Measurements from ENCODE around the gene MAGI1.
A peak's percentile ranks its signal among the peaks of the same experiment; 100 is the strongest.

MAGI1 gene

GRCh38 chr3:65350801-65351476 lies 687.8 kb downstream of the MAGI1 start:
- H3K79me2 ChIP-seq (ENCODE audit: control insufficient read depth, insufficient read depth, low read length): no peaks in the 10 kb centered on the region
- no peak overlapping the region for H2AK5ac ChIP-seq (ENCODE audit: low read length)
- no peak overlapping the region for H3K9ac ChIP-seq (ENCODE audit: low read length)
- H4K5ac ChIP-seq (ENCODE audit: low read length): no peak overlapping the region
- H2BK5ac ChIP-seq (ENCODE audit: low read length): no peak overlapping the region
- no peak overlapping the region for H3K27ac ChIP-seq (ENCODE audit: low read depth, low read length)
- H3K79me1 ChIP-seq (ENCODE audit: low read length): no peaks in the 10 kb centered on the region
- no peak overlapping the region for H2BK120ac ChIP-seq (ENCODE audit: low read depth, low read length)
- no peak overlapping the region for H4K8ac ChIP-seq (ENCODE audit: low read depth, low read length)
- H3K18ac ChIP-seq (ENCODE audit: low read length): no peak overlapping the region
- no peaks in the 10 kb centered on the region for H3K4me1 ChIP-seq (ENCODE audit: control insufficient read depth, low read depth, low read length)
- no peak overlapping the region for H3K23ac ChIP-seq (ENCODE audit: low read length)
- H3K4me3 ChIP-seq (ENCODE audit: low read length): no peak overlapping the region
- WGBS (ENCODE audit: extremely low coverage, insufficient coverage, low lambda C conversion rate): no CpG with 5 or more reads among the region's 5 CpGs
- H3K4me2 ChIP-seq (ENCODE audit: low read length): no peak overlapping the region
- H3K36me3 ChIP-seq (ENCODE audit: control insufficient read depth, insufficient read depth, low read length): no peaks in the 10 kb centered on the region
- DNase-seq: no peak
- no peak overlapping the region for H3K4ac ChIP-seq (ENCODE audit: low read depth, low read length)
- H2BK15ac ChIP-seq (replicated peaks; ENCODE audit: low read depth): no peak overlapping the region
- no peak overlapping the region for H3K56ac ChIP-seq (ENCODE audit: low read length)
- no peaks in the 10 kb centered on the region for H3K27me3 ChIP-seq (ENCODE audit: insufficient read depth, low read length, poor library complexity)

GRCh38 chr3:65348398-65348995 lies 690.2 kb downstream of the MAGI1 start:
- no peak overlapping the region for H3K4me2 ChIP-seq (ENCODE audit: low read length)
- no peak overlapping the region for H3K27ac ChIP-seq (ENCODE audit: low read depth, low read length)
- no peaks in the 10 kb centered on the region for H3K79me1 ChIP-seq (ENCODE audit: low read length)
- no peak overlapping the region for H3K23ac ChIP-seq (ENCODE audit: low read length)
- H3K36me3 ChIP-seq (ENCODE audit: control insufficient read depth, insufficient read depth, low read length): no peaks in the 10 kb centered on the region
- H3K79me2 ChIP-seq (ENCODE audit: control insufficient read depth, insufficient read depth, low read length): no peaks in the 10 kb centered on the region
- WGBS (ENCODE audit: extremely low coverage, insufficient coverage, low lambda C conversion rate): no CpG with 5 or more reads among the region's 8 CpGs
- no peak overlapping the region for H2BK120ac ChIP-seq (ENCODE audit: low read depth, low read length)
- no peak for DNase-seq
- no peak overlapping the region for H3K18ac ChIP-seq (ENCODE audit: low read length)
- H4K8ac ChIP-seq (ENCODE audit: low read depth, low read length): peak overlapping the region; percentile 65
- H2BK5ac ChIP-seq (ENCODE audit: low read length): no peak overlapping the region
- no peak overlapping the region for H3K4ac ChIP-seq (ENCODE audit: low read depth, low read length)
- H2AK5ac ChIP-seq (ENCODE audit: low read length): no peak overlapping the region
- H3K27me3 ChIP-seq (ENCODE audit: insufficient read depth, low read length, poor library complexity): no peaks in the 10 kb centered on the region
- no peak overlapping the region for H4K5ac ChIP-seq (ENCODE audit: low read length)
- H3K9ac ChIP-seq (ENCODE audit: low read length): no peak overlapping the region
- H3K4me3 ChIP-seq (ENCODE audit: low read length): no peak overlapping the region
- H3K4me1 ChIP-seq (ENCODE audit: control insufficient read depth, low read depth, low read length): peaks cover 4% of the 10 kb centered on the region
- no peak overlapping the region for H3K56ac ChIP-seq (ENCODE audit: low read length)
- no peak overlapping the region for H2BK15ac ChIP-seq (replicated peaks; ENCODE audit: low read depth)

GRCh38 chr3:65347166-65347565 lies 691.6 kb downstream of the MAGI1 start:
- Histone ChIP-seq H2BK120ac (ENCODE audit: low read depth, low read length) (no peak overlapping the region), H3K23ac (ENCODE audit: low read length) (no peak overlapping the region), H3K27ac (ENCODE audit: low read depth, low read length) (no peak overlapping the region), H3K4me2 (ENCODE audit: low read length) (no peak overlapping the region), H3K79me1 (ENCODE audit: low read length) (no peaks in the 10 kb centered on the region), H3K36me3 (ENCODE audit: control insufficient read depth, insufficient read depth, low read length) (no peaks in the 10 kb centered on the region), H3K4me3 (ENCODE audit: low read length) (no peak overlapping the region), H3K4me1 (ENCODE audit: control insufficient read depth, low read depth, low read length) (peaks cover 4% of the 10 kb centered on the region), H3K79me2 (ENCODE audit: control insufficient read depth, insufficient read depth, low read length) (no peaks in the 10 kb centered on the region), H3K9ac (ENCODE audit: low read length) (no peak overlapping the region), H3K56ac (ENCODE audit: low read length) (no peak overlapping the region), H3K18ac (ENCODE audit: low read length) (no peak overlapping the region), H2BK5ac (ENCODE audit: low read length) (no peak overlapping the region), H2BK15ac (replicated peaks; ENCODE audit: low read depth) (peak overlapping the region; percentile 41), H3K27me3 (ENCODE audit: insufficient read depth, low read length, poor library complexity) (no peaks in the 10 kb centered on the region), H4K5ac (ENCODE audit: low read length) (no peak overlapping the region), H2AK5ac (ENCODE audit: low read length) (no peak overlapping the region), H3K4ac (ENCODE audit: low read depth, low read length) (no peak overlapping the region), H4K8ac (ENCODE audit: low read depth, low read length) (no peak overlapping the region)
- no CpG with 5 or more reads among the region's 1 CpG for WGBS (ENCODE audit: extremely low coverage, insufficient coverage, low lambda C conversion rate)
- no peak for DNase-seq

- no peaks in the 10 kb centered on the region for H3K79me1 ChIP-seq (ENCODE audit: low read length)
- no peak overlapping the region for H3K56ac ChIP-seq (ENCODE audit: low read length)
- H3K27ac ChIP-seq (ENCODE audit: low read depth, low read length): peak overlapping the region; percentile 39
- H4K8ac ChIP-seq (ENCODE audit: low read depth, low read length): no peak overlapping the region
- no peak overlapping the region for H3K23ac ChIP-seq (ENCODE audit: low read length)
- no peaks in the 10 kb centered on the region for H3K27me3 ChIP-seq (ENCODE audit: insufficient read depth, low read length, poor library complexity)
- no peak overlapping the region for H3K4me2 ChIP-seq (ENCODE audit: low read length)
- H3K9ac ChIP-seq (ENCODE audit: low read length): no peak overlapping the region
- H2AK5ac ChIP-seq (ENCODE audit: low read length): no peak overlapping the region
- no peak overlapping the region for H2BK5ac ChIP-seq (ENCODE audit: low read length)
- H3K4me1 ChIP-seq (ENCODE audit: control insufficient read depth, low read depth, low read length): peaks cover 4% of the 10 kb centered on the region
- DNase-seq: no peak
- H4K5ac ChIP-seq (ENCODE audit: low read length): no peak overlapping the region
- H2BK15ac ChIP-seq (replicated peaks; ENCODE audit: low read depth): peak overlapping the region; percentile 1
- H3K79me2 ChIP-seq (ENCODE audit: control insufficient read depth, insufficient read depth, low read length): no peaks in the 10 kb centered on the region
- WGBS (ENCODE audit: extremely low coverage, insufficient coverage, low lambda C conversion rate): no CpG with 5 or more reads among the region's 2 CpGs
- H2BK120ac ChIP-seq (ENCODE audit: low read depth, low read length): no peak overlapping the region
- no peak overlapping the region for H3K4me3 ChIP-seq (ENCODE audit: low read length)
- H3K18ac ChIP-seq (ENCODE audit: low read length): peak overlapping the region; percentile 81
- H3K4ac ChIP-seq (ENCODE audit: low read depth, low read length): no peak overlapping the region
- no peaks in the 10 kb centered on the region for H3K36me3 ChIP-seq (ENCODE audit: control insufficient read depth, insufficient read depth, low read length)
Measured at GRCh38 chr3:65344846-65345245, 693.9 kb downstream of the MAGI1 start.

- Histone ChIP-seq H2BK5ac (ENCODE audit: low read length) (no peak overlapping the region), H3K36me3 (ENCODE audit: control insufficient read depth, insufficient read depth, low read length) (no peaks in the 10 kb centered on the region), H3K56ac (ENCODE audit: low read length) (no peak overlapping the region), H3K4me3 (ENCODE audit: low read length) (no peak overlapping the region), H3K18ac (ENCODE audit: low read length) (peak overlapping the region; percentile 81), H3K27me3 (ENCODE audit: insufficient read depth, low read length, poor library complexity) (no peaks in the 10 kb centered on the region), H3K27ac (ENCODE audit: low read depth, low read length) (peak overlapping the region; percentile 48), H2AK5ac (ENCODE audit: low read length) (no peak overlapping the region), H3K79me1 (ENCODE audit: low read length) (no peaks in the 10 kb centered on the region), H4K5ac (ENCODE audit: low read length) (no peak overlapping the region), H3K4me1 (ENCODE audit: control insufficient read depth, low read depth, low read length) (peaks cover 4% of the 10 kb centered on the region), H3K4ac (ENCODE audit: low read depth, low read length) (no peak overlapping the region), H3K79me2 (ENCODE audit: control insufficient read depth, insufficient read depth, low read length) (no peaks in the 10 kb centered on the region), H3K23ac (ENCODE audit: low read length) (no peak overlapping the region), H4K8ac (ENCODE audit: low read depth, low read length) (no peak overlapping the region), H2BK120ac (ENCODE audit: low read depth, low read length) (no peak overlapping the region), H2BK15ac (replicated peaks; ENCODE audit: low read depth) (no peak overlapping the region), H3K9ac (ENCODE audit: low read length) (no peak overlapping the region), H3K4me2 (ENCODE audit: low read length) (no peak overlapping the region)
- peak; percentile 66 for DNase-seq
- WGBS (ENCODE audit: extremely low coverage, insufficient coverage, low lambda C conversion rate): no CpG with 5 or more reads among the region's 3 CpGs
Measured at GRCh38 chr3:65344444-65344843, 694.3 kb downstream of the MAGI1 start.

Measured in mesendoderm (in vitro differentiated cells).